Keratinocyte (primary cell): Measurements from ENCODE around the gene DCHS2. TPM values are rescaled to one million over a fixed set of nuclear protein-coding genes. Genes with fewer than 3 reads are reported as not detected.

Experiments
- DNase-seq: peaks from one replicate; pipeline ENCODE4 v3.0.0-alpha.2; 2011; ENCODE audit warnings: low read depth, missing footprints, low spot score
- FAIRE-seq: peaks from 2 replicates; lab custom pipeline; 2011; peaks lifted over from hg19 to GRCh38; lab: Jason Lieb, UNC
- H2AFZ ChIP-seq: 2 replicates; pipeline ENCODE4 v1.6.0; 2012; ENCODE audit warnings: low read length, control low read depth, inconsistent platforms; ENCODE audit not compliant: control insufficient read depth
- H3K27ac ChIP-seq: 2 replicates; pipeline ENCODE4 v1.5.1; 2011; ENCODE audit warnings: low read length; ENCODE audit not compliant: control insufficient read depth, insufficient read depth
- H3K27me3 ChIP-seq: 3 replicates; pipeline ENCODE4 v1.6.0; 2011; ENCODE audit warnings: low read length; ENCODE audit not compliant: control insufficient read depth, insufficient read depth; ENCODE audit errors: extremely low read depth
- H3K36me3 ChIP-seq, 2 experiments: 2 replicates in 1 of 2; 3 replicates in 1 of 2; pipeline ENCODE4 v1.5.1; 2011; ENCODE audit warnings: low read length in 2 of 2, mild to moderate bottlenecking in 1 of 2; ENCODE audit not compliant: control insufficient read depth in 2 of 2, insufficient read depth in 2 of 2; ENCODE audit errors: extremely low read depth in 1 of 2
- H3K4me1 ChIP-seq: 3 replicates; pipeline ENCODE4 v1.5.1; 2011; ENCODE audit warnings: low read length; ENCODE audit not compliant: control insufficient read depth, insufficient read depth; ENCODE audit errors: extremely low read depth
- H3K4me2 ChIP-seq: 3 replicates; pipeline ENCODE4 v1.6.0; 2011; ENCODE audit warnings: low read depth, low read length; ENCODE audit not compliant: control insufficient read depth, insufficient read depth; ENCODE audit errors: extremely low read depth
- H3K4me3 ChIP-seq, 3 experiments: fragments of 200-600 bp in 1 of 3; sonication (generic) in 1 of 3; 2 replicates in 2 of 3; 3 replicates in 1 of 3; pipeline ENCODE4 v1.5.1; 2011 to 2016; ENCODE audit warnings: low read length in 3 of 3, mild to moderate bottlenecking in 3 of 3, control low read depth in 2 of 3, inconsistent platforms in 1 of 3, low read depth in 1 of 3, mixed read lengths in 1 of 3, mixed run types in 1 of 3, moderate library complexity in 1 of 3; ENCODE audit not compliant: control insufficient read depth in 2 of 3, insufficient read depth in 2 of 3; ENCODE audit errors: extremely low read depth in 1 of 3
- H3K79me2 ChIP-seq: 2 replicates; pipeline ENCODE4 v1.6.0; 2012; ENCODE audit warnings: low read length; ENCODE audit not compliant: control insufficient read depth, insufficient read depth
- H3K9ac ChIP-seq: 3 replicates; pipeline ENCODE4 v1.6.0; 2011; ENCODE audit warnings: low read length; ENCODE audit not compliant: control insufficient read depth, insufficient read depth; ENCODE audit errors: extremely low read depth
- H3K9me1 ChIP-seq: 3 replicates; pipeline ENCODE4 v1.6.0; 2011; ENCODE audit warnings: low read length; ENCODE audit not compliant: control insufficient read depth, insufficient read depth; ENCODE audit errors: extremely low read depth
- H3K9me3 ChIP-seq: 2 replicates; pipeline ENCODE4 v1.5.1; 2012; ENCODE audit warnings: low read depth, low read length; ENCODE audit not compliant: control insufficient read depth
- H4K20me1 ChIP-seq: 3 replicates; pipeline ENCODE4 v1.6.0; 2011; ENCODE audit warnings: low read length; ENCODE audit not compliant: control insufficient read depth, insufficient read depth; ENCODE audit errors: extremely low read depth
- EZH2 ChIP-seq: IDR thresholded peaks from one replicate; pipeline ENCODE4 v1.6.1; 2012; ENCODE audit warnings: inconsistent platforms, mild to moderate bottlenecking, low read length, moderate library complexity
- dilution Hi-C: fragments of 300-500 bp; cut with MboI; formaldehyde crosslinking; loops from one replicate; pipeline ENCODE4 v1.7.0; 2020; ENCODE audit warnings: low sequenced_read_pairs; ENCODE audit not compliant: extremely low pct_ligation_motif_present
- polyA plus RNA-seq, 5 experiments: library from polyadenylated mRNA; depleted of rRNA in 3 of 5; stranded (reverse) in 3 of 5; stranded (forward) in 1 of 5; unstranded in 1 of 5; fragments of >200 nt; gene quantifications; 1 replicate in 1 of 5; 2 replicates in 3 of 5; 3 replicates in 1 of 5; pipeline versions ENCODE4 v1.2.1 to v1.2.3, GENCODE V29; 2011 to 2012; ENCODE audit warnings: missing spikeins in 2 of 5, low read depth in 1 of 5, low replicate concordance in 1 of 5
- TF ChIP-seq, protein P1 (sequence below), 3 experiments: IDR thresholded peaks in 1 of 3; conservative IDR thresholded peaks in 1 of 3; optimal IDR thresholded peaks in 1 of 3; 2 replicates in 2 of 3; 3 replicates in 1 of 3; pipeline versions ENCODE3 to v1.5.1; 2011; ENCODE audit warnings: low read length in 3 of 3, mild to moderate bottlenecking in 3 of 3, moderate library complexity in 2 of 3, control low read depth in 1 of 3, inconsistent platforms in 1 of 3; ENCODE audit not compliant: insufficient read depth in 2 of 3; ENCODE audit errors: extremely low read depth in 1 of 3

Gene DCHS2
- polyA plus RNA-seq, 1 donor (not counting 4 experiments of a cell fraction or from before 2014, with no cell fraction given) = 0.01 TPM

DNA sequence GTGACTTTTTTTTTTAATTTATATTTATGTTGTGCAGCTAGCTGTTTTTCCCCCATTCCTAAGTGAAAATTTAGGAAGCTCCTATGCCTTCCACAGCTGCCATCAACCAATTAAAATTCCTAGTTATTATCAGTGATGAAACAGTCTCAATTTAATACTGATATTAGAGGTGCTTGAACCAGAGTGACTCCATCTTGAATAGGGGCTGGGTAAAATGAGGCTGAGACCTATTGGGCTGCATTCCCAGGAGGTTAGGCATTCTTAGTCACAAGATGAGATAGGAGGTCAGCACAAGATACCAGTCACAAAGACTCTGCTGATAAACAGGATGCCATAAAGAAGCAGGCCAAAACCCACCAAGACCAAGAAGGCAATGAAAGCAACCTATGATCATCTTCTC, 136.7 kb downstream of the DCHS2 start:
- H3K4me1 ChIP-seq = no peaks in the 10 kb centered on the region
- no peaks in the 10 kb centered on the region for H3K9me3 ChIP-seq
- no peak overlapping the region for H3K4me3 ChIP-seq
- H4K20me1 ChIP-seq = no peaks in the 10 kb centered on the region
- no peaks in the 10 kb centered on the region for H3K9me1 ChIP-seq
- no peak for FAIRE-seq
- DNase-seq = no peak
- no peak overlapping the region for H3K27ac ChIP-seq
- H3K9ac ChIP-seq = no peak overlapping the region
- dilution Hi-C loops = no loop called here
- H2AFZ ChIP-seq = no peak overlapping the region
- H3K36me3 ChIP-seq = no peaks in the 10 kb centered on the region
- H3K79me2 ChIP-seq = no peaks in the 10 kb centered on the region
- H3K27me3 ChIP-seq = no peaks in the 10 kb centered on the region
- TF ChIP-seq EZH2 = no peak
- TF ChIP-seq, protein P1, sequence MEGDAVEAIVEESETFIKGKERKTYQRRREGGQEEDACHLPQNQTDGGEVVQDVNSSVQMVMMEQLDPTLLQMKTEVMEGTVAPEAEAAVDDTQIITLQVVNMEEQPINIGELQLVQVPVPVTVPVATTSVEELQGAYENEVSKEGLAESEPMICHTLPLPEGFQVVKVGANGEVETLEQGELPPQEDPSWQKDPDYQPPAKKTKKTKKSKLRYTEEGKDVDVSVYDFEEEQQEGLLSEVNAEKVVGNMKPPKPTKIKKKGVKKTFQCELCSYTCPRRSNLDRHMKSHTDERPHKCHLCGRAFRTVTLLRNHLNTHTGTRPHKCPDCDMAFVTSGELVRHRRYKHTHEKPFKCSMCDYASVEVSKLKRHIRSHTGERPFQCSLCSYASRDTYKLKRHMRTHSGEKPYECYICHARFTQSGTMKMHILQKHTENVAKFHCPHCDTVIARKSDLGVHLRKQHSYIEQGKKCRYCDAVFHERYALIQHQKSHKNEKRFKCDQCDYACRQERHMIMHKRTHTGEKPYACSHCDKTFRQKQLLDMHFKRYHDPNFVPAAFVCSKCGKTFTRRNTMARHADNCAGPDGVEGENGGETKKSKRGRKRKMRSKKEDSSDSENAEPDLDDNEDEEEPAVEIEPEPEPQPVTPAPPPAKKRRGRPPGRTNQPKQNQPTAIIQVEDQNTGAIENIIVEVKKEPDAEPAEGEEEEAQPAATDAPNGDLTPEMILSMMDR (optimal IDR thresholded peaks at IDR 0.05 in 1 of 3, IDR thresholded peaks at IDR 0.05 in 1 of 3, conservative IDR thresholded peaks at IDR 0.05 in 1 of 3; ENCODE audit: extremely low read depth in 1 of 3, insufficient read depth in 2 of 3, low read length in 3 of 3) = no peak
- H3K4me2 ChIP-seq = no peak overlapping the region

DNA sequence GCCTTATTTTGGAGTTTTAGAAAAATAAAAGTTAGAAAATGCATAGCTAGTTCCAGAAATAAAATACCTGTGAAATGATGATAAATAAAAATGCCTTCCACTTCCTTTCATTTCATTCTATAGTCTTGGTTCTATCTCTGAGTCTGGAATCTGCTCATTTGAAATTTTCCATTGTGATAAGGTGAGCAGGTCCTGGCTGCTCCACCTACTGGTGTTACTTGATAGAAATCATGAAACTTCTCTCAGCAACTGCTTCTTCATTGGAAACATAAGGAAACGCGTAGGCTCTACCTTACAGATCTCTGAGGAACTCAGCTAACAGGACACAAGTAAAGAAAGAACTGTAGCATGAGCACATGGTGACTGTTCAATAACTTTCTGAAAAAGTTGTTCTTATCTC, 141.8 kb downstream of the DCHS2 start:
- Histone ChIP-seq H3K9me1 (no peaks in the 10 kb centered on the region), H2AFZ (no peak overlapping the region), H3K9ac (no peak overlapping the region), H3K4me3 (no peak overlapping the region), H3K27ac (no peak overlapping the region), H4K20me1 (no peaks in the 10 kb centered on the region), H3K9me3 (no peaks in the 10 kb centered on the region), H3K4me2 (no peak overlapping the region), H3K36me3 (no peaks in the 10 kb centered on the region), H3K27me3 (no peaks in the 10 kb centered on the region), H3K79me2 (no peaks in the 10 kb centered on the region), H3K4me1 (no peaks in the 10 kb centered on the region)
- DNase-seq (no peak), FAIRE-seq (peak; percentile 36)
- TF ChIP-seq, protein P1 (optimal IDR thresholded peaks at IDR 0.05 in 1 of 3, IDR thresholded peaks at IDR 0.05 in 1 of 3, conservative IDR thresholded peaks at IDR 0.05 in 1 of 3; ENCODE audit: extremely low read depth in 1 of 3, insufficient read depth in 2 of 3, low read length in 3 of 3) = peak; percentile 24 to 55 (median 39)
- no peak for TF ChIP-seq EZH2
- dilution Hi-C loops = no loop called here
